RWPE2 (cell line): ENCODE results near the gene PRIM1.
"Not testable (repeated sequence)": the region's sequence is repeated elsewhere in the genome, so short reads cannot be mapped to it uniquely, and the experiment has no call there.

Experiments used
- ATAC-seq: fragments of 200-7000 bp; cut with Tn5 transposase; 3 replicates; pipeline ENCODE4 v1.9.1; 2021; ENCODE audit warnings: low read depth
- DNase-seq: peaks from one replicate; pipeline ENCODE4 v3.0.0-alpha.2; 2020; ENCODE audit warnings: low spot score
- H3K27ac ChIP-seq: fragments of 450-650 bp; 2 replicates; pipeline ENCODE4 v1.5.1; 2017; ENCODE audit warnings: mild to moderate bottlenecking; ENCODE audit not compliant: poor library complexity, severe bottlenecking
- H3K27me3 ChIP-seq: fragments of 250-450 bp; sonication (Bioruptor Pico); 2 replicates; pipeline ENCODE4 v1.5.1; 2021; ENCODE audit warnings: mild to moderate bottlenecking, moderate library complexity; ENCODE audit not compliant: insufficient read depth, poor library complexity, severe bottlenecking
- H3K36me3 ChIP-seq: fragments of 250-450 bp; sonication (Bioruptor Pico); 2 replicates; pipeline ENCODE4 v1.5.1; 2020; ENCODE audit warnings: low read depth, mild to moderate bottlenecking, moderate library complexity
- H3K4me1 ChIP-seq: fragments of 250-450 bp; sonication (Bioruptor Pico); 2 replicates; pipeline ENCODE4 v1.5.1; 2021; ENCODE audit warnings: mild to moderate bottlenecking, moderate library complexity; ENCODE audit not compliant: insufficient read depth, poor library complexity, severe bottlenecking
- H3K4me3 ChIP-seq: fragments of 250-450 bp; sonication (Bioruptor Pico); 2 replicates; pipeline ENCODE4 v1.5.1; 2021; ENCODE audit warnings: mild to moderate bottlenecking, moderate library complexity; ENCODE audit not compliant: severe bottlenecking
- H3K9me3 ChIP-seq: fragments of 250-450 bp; sonication (Bioruptor Pico); 2 replicates; pipeline ENCODE4 v1.5.1; 2021; ENCODE audit warnings: mild to moderate bottlenecking, moderate library complexity; ENCODE audit not compliant: severe bottlenecking
- TF ChIP-seq, protein P1 (sequence below): fragments of 450-650 bp; IDR thresholded peaks from one replicate; pipeline ENCODE4 v1.5.1; 2017; ENCODE audit warnings: mild to moderate bottlenecking, moderate library complexity; ENCODE audit not compliant: poor library complexity, severe bottlenecking

The PRIM1 gene

DNA sequence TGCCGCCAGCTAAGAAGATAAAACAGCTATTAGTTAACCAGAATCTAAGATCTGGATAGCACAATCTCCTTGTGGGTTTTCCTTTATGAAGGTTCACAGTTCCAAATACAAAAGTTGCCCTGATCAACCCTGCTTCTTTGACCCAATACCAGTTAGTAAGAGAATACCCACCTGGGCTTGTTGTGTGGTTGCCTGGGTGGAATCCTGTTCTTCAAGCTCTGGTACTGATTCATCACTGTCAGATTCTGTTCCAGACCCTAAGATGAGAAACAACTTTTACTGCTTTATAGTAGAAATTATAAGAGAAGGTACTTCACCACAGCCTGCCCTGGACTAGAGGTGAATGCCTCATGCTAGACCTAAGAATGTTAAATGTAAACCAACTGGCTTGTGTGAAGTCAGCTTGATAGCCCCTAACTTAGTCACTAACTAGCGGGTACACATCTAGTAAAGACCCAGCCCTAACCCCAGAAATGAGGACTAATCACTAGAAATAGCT, 37.6 kb downstream of the PRIM1 start:
- Histone ChIP-seq H3K27ac (no peak overlapping the region), H3K4me1 (no peaks in the 10 kb centered on the region), H3K4me3 (no peak overlapping the region), H3K9me3 (no peaks in the 10 kb centered on the region), H3K36me3 (peaks cover 65% of the 10 kb centered on the region), H3K27me3 (no peaks in the 10 kb centered on the region)
- DNase-seq (no peak), ATAC-seq (no peak)
- TF ChIP-seq, protein P1, sequence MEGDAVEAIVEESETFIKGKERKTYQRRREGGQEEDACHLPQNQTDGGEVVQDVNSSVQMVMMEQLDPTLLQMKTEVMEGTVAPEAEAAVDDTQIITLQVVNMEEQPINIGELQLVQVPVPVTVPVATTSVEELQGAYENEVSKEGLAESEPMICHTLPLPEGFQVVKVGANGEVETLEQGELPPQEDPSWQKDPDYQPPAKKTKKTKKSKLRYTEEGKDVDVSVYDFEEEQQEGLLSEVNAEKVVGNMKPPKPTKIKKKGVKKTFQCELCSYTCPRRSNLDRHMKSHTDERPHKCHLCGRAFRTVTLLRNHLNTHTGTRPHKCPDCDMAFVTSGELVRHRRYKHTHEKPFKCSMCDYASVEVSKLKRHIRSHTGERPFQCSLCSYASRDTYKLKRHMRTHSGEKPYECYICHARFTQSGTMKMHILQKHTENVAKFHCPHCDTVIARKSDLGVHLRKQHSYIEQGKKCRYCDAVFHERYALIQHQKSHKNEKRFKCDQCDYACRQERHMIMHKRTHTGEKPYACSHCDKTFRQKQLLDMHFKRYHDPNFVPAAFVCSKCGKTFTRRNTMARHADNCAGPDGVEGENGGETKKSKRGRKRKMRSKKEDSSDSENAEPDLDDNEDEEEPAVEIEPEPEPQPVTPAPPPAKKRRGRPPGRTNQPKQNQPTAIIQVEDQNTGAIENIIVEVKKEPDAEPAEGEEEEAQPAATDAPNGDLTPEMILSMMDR: no peak

DNA sequence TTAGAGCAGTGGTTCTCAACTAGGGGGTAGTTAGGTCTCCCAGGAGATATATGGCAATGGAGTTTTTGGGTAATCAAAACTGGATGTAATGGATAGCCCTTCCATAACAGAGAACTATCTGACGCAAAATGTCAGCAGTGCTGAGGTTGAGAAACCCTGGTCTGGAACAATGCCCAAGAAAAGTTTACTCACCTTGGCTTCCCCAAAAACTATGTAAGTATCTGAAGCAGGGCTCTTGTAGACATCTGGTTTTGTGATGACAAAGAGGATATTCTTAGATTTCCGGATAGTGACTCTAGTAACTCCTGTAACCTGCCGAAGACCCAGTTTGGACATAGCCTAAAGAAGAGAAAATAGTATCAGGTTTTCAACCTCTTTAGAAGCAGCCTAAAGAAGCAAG, 38.8 kb downstream of the PRIM1 start:
- H3K36me3 ChIP-seq: peaks cover 57% of the 10 kb centered on the region
- ATAC-seq (no peak), DNase-seq (no peak)
- H3K9me3 ChIP-seq: no peaks in the 10 kb centered on the region
- no peaks in the 10 kb centered on the region for H3K27me3 ChIP-seq
- no peaks in the 10 kb centered on the region for H3K4me1 ChIP-seq
- no peak overlapping the region for H3K4me3 ChIP-seq
- H3K27ac ChIP-seq: no peak overlapping the region
- TF ChIP-seq, protein P1: no peak

DNA sequence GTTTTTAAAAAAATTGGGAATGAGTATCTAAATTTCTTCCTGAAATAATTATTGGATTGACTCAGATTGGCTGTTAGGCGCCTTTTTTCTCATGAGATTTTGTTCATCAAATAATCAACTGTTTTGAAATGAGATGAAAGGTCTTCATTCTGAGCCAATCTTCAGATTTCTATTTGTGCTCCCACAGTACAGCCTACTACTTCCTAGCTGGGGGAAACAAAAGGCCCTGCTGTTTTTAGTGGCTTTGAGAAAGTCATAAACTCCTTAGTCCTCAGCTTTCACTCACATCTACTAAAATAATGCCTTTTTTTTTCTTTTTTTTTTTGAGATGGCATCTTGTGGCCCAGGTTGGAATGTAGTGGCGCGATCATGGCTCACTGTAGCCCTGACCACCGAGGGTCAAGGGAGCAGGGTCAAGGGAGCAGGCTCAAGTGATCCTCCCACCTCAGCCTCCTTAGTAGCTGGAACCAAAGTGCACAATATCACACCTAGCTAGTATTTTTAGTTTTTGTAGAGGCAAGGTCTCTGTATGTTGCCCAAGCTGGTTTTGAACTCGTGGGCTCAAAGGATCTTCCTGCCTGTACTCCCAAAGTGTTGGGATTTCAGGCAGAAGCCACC, 42.3 kb downstream of the PRIM1 start:
- TF ChIP-seq, protein P1: no peak
- Histone ChIP-seq H3K4me3 (no peak overlapping the region), H3K27me3 (no peaks in the 10 kb centered on the region), H3K36me3 (peaks cover 34% of the 10 kb centered on the region), H3K27ac (no peak overlapping the region), H3K9me3 (no peaks in the 10 kb centered on the region), H3K4me1 (no peaks in the 10 kb centered on the region)
- ATAC-seq: no peak
- DNase-seq: no peak

DNA sequence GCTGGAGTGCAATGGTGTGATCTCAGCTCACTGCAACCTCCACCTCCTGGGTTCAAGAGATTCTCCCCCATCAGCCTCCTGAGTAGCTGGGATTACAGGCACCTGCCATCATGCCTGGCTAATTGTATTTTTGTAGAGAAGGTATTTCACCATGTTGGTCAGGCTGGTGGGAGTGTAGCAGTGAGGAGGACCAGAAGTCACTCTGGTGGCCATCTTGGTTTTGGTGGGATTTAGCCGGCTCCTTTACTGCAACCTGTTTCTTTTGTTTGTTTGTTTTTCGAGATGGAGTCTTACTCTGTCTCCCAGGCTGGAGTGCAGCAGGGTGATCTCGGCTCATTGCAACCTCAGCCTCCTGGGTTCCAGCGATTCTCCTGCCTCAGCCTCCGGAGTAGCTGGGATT, 47.6 kb downstream of the PRIM1 start:
- not testable (repeated sequence) for H3K27ac ChIP-seq, H3K36me3 ChIP-seq, DNase-seq

DNA sequence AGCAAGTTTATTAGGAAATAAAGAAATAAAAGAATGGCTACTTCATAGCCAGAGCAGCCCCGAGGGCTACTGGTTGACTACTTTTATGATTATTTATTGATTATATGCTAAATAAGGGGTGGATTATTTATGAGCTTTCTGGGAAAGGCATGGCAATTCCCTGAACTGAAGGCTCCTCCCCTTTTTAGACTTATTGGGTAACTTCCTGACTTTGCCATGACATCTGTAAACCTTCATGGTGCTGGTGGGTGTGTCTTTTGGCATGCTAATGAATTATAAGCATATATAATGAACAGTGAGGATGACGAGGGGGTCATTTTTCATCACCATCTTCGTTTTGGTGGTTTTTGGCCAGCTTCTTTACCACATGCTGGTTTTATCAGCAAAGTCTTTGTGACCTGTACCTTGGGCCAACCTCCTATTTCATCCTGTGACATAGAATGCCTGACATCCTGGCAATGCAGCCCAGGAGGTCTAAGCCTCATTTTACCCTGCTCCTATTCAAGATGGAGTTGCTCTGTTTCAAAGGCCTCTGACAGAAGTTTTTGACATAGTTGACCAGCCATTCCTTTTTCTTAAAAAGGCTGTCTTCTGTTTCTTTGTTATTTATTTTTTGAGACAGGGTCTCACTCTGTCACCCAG, 53.0 kb downstream of the PRIM1 start:
- no peak overlapping the region for H3K4me3 ChIP-seq
- H3K27me3 ChIP-seq: no peaks in the 10 kb centered on the region
- no peak for DNase-seq
- ATAC-seq: no peak
- H3K9me3 ChIP-seq: no peaks in the 10 kb centered on the region
- TF ChIP-seq, protein P1: no peak
- H3K36me3 ChIP-seq: no peaks in the 10 kb centered on the region
- H3K27ac ChIP-seq: no peak overlapping the region
- no peaks in the 10 kb centered on the region for H3K4me1 ChIP-seq

More for the DNA sequence above, 47.6 kb downstream of the PRIM1 start:
- ATAC-seq, H3K4me1 ChIP-seq, H3K9me3 ChIP-seq, H3K27me3 ChIP-seq, H3K4me3 ChIP-seq: not testable (repeated sequence)
